Activated CD4-positive, alpha-beta T cell treated with anti-CD3 and anti-CD28 coated beads, Interleukin-2, amount 50 U/mL, for 16 hours (primary cell): ENCODE measurements around the gene TIMM29.
A peak's percentile ranks its signal among the peaks of the same experiment; 100 is the strongest.

Experiments
- DNase-seq: peaks from one replicate; pipeline ENCODE4 v3.0.0-alpha.2; 2020

Gene TIMM29

GRCh38 chr19:10928563-10929401, at the start of gene TIMM29, which contains the start of gene YIPF2:
Gene TIMM29, plus strand, starts transcription at chr19:10928811. Its CDS starts 12 bp downstream, at chr19:10928823.
Gene YIPF2, minus strand, starts transcription at chr19:10928639. Its CDS starts 229 bp downstream, at chr19:10928410.
- DNase-seq, result peak; percentile 99

DNA sequence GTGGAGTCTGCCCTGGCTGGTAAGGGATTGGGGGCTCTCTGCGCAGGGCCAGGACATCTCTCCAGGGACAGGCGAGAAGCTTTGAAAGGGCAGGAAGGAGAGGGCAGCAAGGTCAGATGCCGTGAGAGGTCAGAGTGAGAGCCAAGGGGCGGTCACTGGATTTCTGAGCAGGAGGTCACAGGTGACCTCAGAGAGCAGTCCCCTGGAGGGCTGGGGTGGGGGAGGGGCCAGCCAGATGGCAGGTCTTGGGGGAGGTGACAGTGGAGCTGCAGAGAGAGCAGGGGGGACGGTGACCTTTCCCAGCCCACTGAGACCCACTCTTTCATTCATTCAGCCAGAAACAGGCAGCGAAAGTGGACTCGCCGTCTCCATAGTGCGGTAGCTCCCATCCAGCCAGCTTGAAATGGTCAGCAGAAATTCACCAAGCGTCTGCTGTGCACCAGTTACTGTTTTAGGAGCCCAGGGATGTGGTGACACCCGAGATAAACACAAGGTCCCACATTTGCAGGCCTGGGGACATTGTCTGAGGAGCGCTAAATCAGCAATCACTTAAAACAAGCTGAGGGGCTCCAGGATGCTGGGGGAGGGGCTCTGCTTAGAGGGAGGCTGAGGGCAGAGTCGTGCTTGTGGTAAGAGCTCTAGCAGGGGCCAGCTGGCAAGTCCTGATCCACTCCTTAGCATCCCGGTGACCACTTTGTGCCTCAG, 47.1 kb upstream of the TIMM29 start:
- no peak for DNase-seq

DNA sequence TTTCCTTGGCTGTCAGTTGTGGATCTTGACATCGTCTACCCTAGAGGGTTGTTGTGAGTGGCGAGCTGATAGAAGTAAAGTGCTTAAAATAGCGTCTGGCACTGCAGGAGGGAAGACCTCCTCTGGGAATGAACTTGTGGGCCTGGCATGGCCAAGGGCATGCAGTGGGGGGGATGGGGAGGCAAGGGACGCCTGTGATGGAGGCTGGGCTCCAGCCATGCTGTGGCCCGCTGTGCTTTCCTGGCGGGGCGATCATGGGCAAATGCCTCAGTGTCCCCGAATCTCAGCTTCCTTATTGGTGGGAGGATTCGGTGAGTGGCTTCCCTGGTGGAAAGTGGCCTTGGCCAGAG, 46.5 kb upstream of the TIMM29 start:
- no peak for DNase-seq

DNA sequence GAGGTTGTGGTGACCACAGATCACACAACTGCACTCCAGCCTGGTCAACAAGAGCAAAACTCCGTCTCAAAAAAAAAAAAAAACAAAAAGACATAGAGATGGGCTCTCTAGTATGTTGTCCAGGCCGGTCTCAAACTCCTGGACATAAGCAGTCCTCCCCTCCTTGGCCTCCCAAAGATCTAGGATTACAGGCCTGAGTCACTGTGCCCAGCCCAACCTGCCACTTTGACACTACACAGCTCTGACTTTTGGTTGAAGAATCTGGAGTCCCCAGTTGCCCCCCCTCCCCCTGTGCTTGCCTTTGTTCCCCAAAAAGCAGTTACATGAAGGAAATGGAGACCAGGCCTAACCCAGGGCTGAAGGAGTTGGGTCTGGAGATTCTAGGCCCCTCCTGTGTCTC, 44.3 kb upstream of the TIMM29 start:
- no peak for DNase-seq

GRCh38 chr19:10885201-10886169, 43.1 kb upstream of the TIMM29 start:
- no peak for DNase-seq

DNA sequence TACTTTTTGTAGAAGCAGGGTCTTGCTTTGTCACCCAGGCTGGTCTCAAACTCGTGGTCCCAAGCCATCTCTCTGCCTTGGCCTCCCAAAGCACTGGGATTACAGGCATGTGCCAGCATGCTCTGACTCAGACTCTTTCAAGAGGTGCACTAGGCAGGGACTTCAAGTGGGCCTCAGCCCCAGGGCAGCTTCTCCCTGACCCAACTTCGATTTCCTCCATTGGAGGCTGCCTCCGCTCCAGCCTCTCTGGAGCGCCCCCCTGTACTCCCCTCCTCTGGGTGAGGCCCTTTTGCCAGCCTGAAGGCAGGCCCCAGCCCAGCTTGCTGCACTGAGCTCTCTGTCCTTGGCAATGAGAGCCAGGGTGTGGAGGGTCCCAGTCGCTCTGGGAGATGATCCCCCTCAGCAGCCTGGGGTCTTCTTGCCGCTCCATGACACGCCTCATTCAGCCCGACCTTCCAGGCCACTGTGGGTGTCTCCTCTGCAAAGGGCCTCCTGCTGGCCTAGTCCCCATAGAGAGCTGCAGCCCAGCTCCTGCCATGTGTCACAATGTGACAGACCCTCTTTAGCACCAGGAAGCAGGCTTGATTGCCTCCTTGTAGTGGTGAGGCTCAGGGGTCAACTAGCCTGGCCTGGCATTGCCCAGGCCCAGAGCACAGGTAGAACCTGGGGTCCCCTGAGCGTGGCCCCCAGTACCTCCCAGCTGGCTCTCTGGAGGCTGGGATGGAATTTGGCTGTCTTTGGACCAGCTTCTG, 40.8 kb upstream of the TIMM29 start:
- no peak for DNase-seq

- no peak for DNase-seq
These were observed 40.2 kb upstream of the TIMM29 start for GRCh38 chr19:10888421-10888866.

- no peak for DNase-seq
These were observed 38.7 kb upstream of the TIMM29 start for GRCh38 chr19:10889880-10890279.

DNA sequence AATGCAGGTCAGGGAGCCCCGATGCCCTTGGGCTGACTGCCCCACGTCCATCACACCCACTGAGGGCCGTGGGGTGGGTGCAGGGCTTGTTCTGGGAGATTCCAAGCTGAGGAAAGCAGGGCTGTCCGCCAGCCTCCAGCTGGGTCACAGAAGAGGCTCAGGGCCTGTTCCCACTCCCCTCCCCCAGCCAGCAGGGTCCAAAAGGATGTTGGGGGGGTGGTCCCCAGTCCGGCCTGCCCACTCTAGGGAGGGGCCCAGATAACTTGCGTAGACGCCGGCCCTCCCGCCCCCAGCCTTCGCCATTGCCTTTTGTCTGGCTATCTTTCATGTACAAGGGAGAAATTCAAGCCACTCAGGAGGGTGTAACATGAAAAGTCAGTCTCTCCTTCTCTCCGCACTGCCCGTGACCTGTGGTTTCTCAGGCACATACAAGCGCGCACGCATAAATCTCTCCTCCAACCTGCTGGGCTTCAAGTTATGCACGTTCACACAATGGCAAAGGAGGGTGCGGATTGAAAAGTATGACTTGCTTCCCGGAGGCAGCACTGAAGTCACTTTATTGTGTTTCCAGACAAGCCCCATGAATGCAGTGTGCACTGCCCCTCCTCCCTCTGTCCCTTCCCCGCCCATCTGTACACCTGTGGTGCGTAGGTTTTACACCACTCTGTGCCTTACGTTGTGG, 37.1 kb upstream of the TIMM29 start:
- DNase-seq, result no peak

GRCh38 chr19:10892256-10892655, 36.4 kb upstream of the TIMM29 start:
- no peak for DNase-seq

- DNase-seq, result no peak
These were observed 33.7 kb upstream of the TIMM29 start for GRCh38 chr19:10894911-10895213.

DNA sequence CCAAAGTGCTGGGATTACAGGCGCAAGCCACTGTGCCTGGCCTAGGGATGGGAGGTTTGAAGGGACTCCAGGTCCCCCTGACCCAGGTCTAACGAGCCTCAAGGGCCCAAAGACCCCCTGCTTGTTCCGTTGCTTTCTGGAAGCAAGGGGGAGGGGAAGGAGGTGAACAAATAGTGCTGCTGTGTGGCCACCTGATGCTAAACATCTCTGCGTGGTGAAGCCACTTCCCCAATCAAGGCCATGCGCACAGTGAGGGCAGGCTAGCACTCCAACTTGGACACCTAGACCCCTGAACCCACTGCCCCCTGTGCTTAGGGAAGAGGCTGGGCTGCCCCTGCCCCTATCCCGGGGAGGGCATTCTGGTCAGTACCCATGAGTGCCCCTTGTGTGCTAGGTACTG, 33.2 kb upstream of the TIMM29 start:
- no peak for DNase-seq

- no peak for DNase-seq
These were observed 32.7 kb upstream of the TIMM29 start for GRCh38 chr19:10895920-10896319.

- DNase-seq, result no peak
These were observed 31.6 kb upstream of the TIMM29 start for GRCh38 chr19:10896851-10897526.

DNA sequence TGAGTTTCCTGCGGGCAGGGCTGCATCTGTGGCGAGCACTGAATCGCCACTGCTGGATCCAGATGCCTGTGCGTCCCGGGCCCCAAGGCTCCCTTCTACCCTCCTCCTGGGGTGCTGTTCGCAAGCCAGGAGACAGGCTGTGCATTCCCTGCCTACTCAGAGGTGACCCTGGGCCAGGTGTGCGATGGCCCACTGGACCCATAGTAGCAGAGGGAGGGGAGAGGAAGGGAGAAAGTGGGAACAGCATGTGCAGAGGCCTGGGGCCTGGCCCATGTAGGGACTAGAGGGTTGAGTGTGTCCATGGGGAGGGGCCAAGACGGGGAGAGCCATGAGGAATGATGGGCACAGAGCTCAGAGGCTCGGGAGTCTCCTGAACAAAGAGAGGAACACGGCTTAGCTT, 30.0 kb upstream of the TIMM29 start:
- DNase-seq, result no peak

GRCh38 chr19:10899151-10899653, 29.4 kb upstream of the TIMM29 start:
- DNase-seq, result no peak

DNA sequence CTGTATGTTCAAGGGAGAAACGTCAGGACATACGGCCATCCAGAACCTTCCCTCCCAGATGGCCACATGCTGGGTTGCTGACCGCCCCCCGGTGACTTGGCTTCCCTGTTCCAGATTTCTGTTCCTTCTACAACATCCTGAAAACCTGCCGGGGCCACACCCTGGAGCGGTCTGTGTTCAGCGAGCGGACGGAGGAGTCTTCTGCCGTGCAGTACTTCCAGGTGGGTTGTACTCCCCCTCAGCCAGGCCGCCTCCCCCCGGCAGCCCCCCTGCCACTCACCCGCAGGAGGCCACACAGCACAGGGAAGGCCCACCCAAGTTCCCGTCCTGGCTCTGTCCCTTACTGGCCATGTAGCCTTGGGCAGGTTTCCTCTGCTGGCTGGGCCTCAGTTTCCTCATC, 20.7 kb upstream of the TIMM29 start:
- DNase-seq, result no peak

DNA sequence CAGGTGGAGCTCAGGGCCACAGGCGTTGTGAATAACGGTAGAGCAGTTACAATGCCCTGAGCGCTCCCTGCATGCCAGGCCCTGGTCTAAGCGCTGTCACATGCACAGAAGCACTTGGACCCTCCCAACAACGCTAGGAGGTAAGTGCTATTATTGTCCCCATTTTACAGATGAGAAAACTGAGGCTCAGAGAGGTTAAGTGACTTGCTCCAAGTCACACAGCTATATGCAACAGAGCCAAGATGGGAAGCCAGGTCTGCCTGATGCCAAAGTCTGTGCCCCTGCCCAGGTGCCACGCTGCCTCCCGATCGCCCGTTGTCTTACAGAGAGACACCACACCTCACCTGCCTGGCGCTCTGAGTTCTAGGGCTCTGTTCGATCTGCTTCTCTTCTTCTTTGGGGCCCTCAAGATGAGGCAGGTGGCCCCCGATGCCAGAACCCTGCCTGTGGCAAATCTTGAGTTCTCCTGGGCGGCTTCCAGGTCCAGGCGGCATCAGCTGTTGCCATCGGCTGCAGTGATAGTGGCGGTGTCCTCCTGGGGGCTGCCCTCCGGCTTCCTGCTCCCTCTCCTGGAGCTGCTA, 20.1 kb upstream of the TIMM29 start:
- no peak for DNase-seq

GRCh38 chr19:10911579-10912363, 16.8 kb upstream of the TIMM29 start:
- DNase-seq, result no peak

GRCh38 chr19:10912619-10913018, 16.0 kb upstream of the TIMM29 start:
- no peak for DNase-seq
